Calu3 (cell line): Measurements from ENCODE around the gene TENT4B. TPM values are rescaled to one million over a fixed set of nuclear protein-coding genes. Genes with fewer than 3 reads are reported as not detected.

Source experiments
- BruUV-seq: library from RNA; stranded (reverse); fragments of 400-500 nt; replicated peaks from 2 replicates; lab custom pipeline; 2021; lab: Mats Ljungman, UMichigan
- CTCF ChIA-PET: fragments of 300-600 bp; sonication (Branson Sonifier 250); formaldehyde crosslinking; loops from one replicate; lab custom pipeline; 2022; ENCODE audit warnings: antibody characterized with exemption; lab: Charles Lee
- DNase-seq: peaks from one replicate; pipeline ENCODE4 v3.0.0; 2022
- H3K27ac Mint-ChIP-seq: one replicate; pipeline ENCODE4 v1.8.0; 2022; ENCODE audit warnings: mixed read lengths; ENCODE audit not compliant: unreplicated experiment
- H3K27me3 Mint-ChIP-seq: one replicate; pipeline ENCODE4 v1.8.0; 2022; ENCODE audit warnings: mixed read lengths; ENCODE audit not compliant: unreplicated experiment
- H3K36me3 Mint-ChIP-seq: one replicate; pipeline ENCODE4 v1.8.0; 2022; ENCODE audit warnings: mild to moderate bottlenecking, moderate library complexity, mixed read lengths; ENCODE audit not compliant: insufficient read depth, unreplicated experiment
- H3K4me1 Mint-ChIP-seq: one replicate; pipeline ENCODE4 v1.8.0; 2022; ENCODE audit warnings: mild to moderate bottlenecking, low read depth, mixed read lengths; ENCODE audit not compliant: unreplicated experiment
- H3K4me3 Mint-ChIP-seq: one replicate; pipeline ENCODE4 v1.8.0; 2022; ENCODE audit warnings: mild to moderate bottlenecking, low read depth, moderate library complexity, mixed read lengths; ENCODE audit not compliant: unreplicated experiment
- H3K9me3 Mint-ChIP-seq: one replicate; pipeline ENCODE4 v1.8.0; 2022; ENCODE audit warnings: low read depth, mixed read lengths; ENCODE audit not compliant: unreplicated experiment
- intact Hi-C: fragments of 100-400 bp; cut with micrococcal nuclease; formaldehyde crosslinking; loops from one replicate; pipeline ENCODE4 v1.10.0; 2022; ENCODE audit not compliant: unreplicated experiment
- total RNA-seq: library from RNA; stranded (reverse); gene quantifications from 2 replicates; pipeline ENCODE4 v1.2.3, GENCODE V29; 2022
- TF ChIP-seq, protein P1 (sequence below): fragments of 200-600 bp; IDR thresholded peaks from one replicate; pipeline ENCODE4 v1.8.0; 2022; ENCODE audit warnings: antibody characterized with exemption; ENCODE audit not compliant: unreplicated experiment

The TENT4B gene
- total RNA-seq, 1 experiment from 2014 or later: 21.7 TPM

DNA sequence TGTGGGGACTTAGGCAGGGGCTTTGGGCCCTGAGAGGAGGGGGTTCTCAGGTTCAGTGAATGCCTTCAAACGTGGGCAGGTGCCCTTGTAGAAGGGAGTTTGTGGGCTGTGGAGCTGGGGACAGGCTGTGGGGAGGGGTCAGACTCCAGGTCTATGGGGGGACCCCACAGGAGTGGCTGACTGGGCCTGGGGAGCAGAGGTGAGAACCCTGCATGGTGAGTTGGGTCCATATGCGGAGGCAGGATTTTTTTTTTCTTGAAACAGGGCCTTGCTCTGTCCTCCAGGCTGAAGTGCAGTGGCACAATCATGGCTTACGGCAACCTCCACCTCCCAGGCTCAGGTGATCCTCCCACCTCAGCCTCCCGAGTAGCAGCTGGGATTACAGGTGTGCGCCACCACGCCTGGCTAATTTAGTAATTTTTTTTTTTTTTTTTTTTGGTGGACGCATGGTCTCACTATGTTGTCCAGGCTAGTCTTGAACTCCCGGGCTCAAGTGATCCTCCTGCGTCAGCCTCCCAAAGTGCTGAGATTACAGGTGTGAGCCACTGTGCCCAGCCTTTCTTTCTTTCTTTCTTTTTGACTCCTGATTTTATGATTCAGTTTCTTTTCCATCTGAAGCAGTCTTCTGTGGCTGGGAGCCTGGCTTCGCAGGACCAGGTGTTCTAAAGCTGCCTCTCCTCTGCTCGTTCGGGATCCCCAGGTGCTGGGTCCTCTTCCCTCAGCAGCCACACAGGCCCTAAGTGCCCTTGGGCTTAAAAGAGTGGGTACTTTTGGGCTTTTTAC is 94.2 kb downstream of the TENT4B start:
- CTCF ChIA-PET: interaction anchor here (0.7 kb wide), 1 partner anchor 12 kb away, joined by 3 read pairs; no protein-coding TSS in a partner anchor
- peak overlapping the region; percentile 89 for H3K4me3 Mint-ChIP-seq
- H3K27me3 Mint-ChIP-seq: no peaks in the 10 kb centered on the region
- peaks cover 34% of the 10 kb centered on the region for H3K36me3 Mint-ChIP-seq
- peak overlapping the region; percentile 64 for H3K27ac Mint-ChIP-seq
- DNase-seq: no peak
- intact Hi-C loops: no loop called here
- H3K9me3 Mint-ChIP-seq: no peaks in the 10 kb centered on the region
- peaks cover 45% of the 10 kb centered on the region for H3K4me1 Mint-ChIP-seq
- BruUV-seq: no TSS peak
- TF ChIP-seq, protein P1, sequence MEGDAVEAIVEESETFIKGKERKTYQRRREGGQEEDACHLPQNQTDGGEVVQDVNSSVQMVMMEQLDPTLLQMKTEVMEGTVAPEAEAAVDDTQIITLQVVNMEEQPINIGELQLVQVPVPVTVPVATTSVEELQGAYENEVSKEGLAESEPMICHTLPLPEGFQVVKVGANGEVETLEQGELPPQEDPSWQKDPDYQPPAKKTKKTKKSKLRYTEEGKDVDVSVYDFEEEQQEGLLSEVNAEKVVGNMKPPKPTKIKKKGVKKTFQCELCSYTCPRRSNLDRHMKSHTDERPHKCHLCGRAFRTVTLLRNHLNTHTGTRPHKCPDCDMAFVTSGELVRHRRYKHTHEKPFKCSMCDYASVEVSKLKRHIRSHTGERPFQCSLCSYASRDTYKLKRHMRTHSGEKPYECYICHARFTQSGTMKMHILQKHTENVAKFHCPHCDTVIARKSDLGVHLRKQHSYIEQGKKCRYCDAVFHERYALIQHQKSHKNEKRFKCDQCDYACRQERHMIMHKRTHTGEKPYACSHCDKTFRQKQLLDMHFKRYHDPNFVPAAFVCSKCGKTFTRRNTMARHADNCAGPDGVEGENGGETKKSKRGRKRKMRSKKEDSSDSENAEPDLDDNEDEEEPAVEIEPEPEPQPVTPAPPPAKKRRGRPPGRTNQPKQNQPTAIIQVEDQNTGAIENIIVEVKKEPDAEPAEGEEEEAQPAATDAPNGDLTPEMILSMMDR: no peak

DNA sequence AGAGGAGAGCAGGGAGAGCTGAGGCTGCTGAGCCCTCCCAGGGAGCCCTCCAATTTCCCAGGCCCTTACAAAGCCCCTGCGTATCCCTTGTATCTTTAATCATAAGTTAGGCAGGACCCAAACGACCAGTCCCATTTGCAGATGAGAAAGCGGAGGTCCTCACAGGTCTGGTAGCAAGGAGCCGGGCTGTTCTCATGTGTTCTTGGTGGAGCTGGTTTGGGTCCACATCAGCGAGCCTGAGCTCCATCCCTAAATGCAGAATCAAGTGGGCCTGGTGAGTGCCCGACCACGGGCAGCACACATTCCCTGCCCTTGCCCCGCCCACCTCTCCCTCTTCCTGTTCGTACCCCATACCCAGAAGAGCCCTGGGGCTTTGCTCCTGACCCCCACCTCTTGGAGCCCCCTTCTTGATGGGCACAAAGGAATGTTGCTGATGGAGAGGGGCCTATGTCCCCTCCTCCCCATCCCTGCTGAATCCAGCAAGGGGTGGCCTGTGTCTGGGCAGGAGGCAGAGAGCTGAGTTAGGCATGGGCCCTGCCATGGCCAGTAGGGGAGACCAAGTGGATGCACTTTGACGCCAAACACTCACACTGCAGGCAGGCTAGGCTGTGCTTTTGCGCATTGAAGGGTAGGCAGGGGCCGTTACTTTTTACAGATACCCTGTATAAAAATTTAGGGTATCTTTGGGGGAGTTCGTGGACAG is 95.0 kb downstream of the TENT4B start:
- intact Hi-C loops: no loop called here
- no peaks in the 10 kb centered on the region for H3K9me3 Mint-ChIP-seq
- CTCF ChIA-PET: interaction anchor here (0.7 kb wide), 1 partner anchor 12 kb away, joined by 3 read pairs; no protein-coding TSS in a partner anchor
- peaks cover 45% of the 10 kb centered on the region for H3K4me1 Mint-ChIP-seq
- BruUV-seq: TSS peak; percentile 17
- peaks cover 35% of the 10 kb centered on the region for H3K36me3 Mint-ChIP-seq
- H3K4me3 Mint-ChIP-seq: peak overlapping the region; percentile 89
- TF ChIP-seq, protein P1: no peak
- H3K27ac Mint-ChIP-seq: peak overlapping the region; percentile 64
- H3K27me3 Mint-ChIP-seq: no peaks in the 10 kb centered on the region
- no peak for DNase-seq

DNA sequence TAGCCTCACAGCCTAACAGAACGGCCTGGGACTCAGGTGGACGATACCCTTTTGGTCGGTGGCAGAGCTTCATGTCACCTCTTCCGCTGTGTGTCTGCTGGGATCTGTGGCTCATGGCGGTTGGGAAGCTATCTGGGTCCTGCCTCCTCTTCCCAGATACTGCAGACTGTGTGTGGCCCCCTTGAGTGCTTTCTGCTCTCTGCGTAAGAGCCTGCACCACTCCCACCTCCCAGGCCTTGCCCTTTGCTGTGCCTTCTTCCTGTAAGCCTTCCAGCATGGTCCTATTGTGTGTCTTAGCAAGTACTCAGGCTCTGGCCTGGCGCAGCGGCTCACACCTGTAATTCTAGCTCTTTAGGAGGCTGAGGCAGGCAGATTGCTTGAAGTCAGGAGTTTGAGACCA is 95.7 kb downstream of the TENT4B start:
- TF ChIP-seq, protein P1: no peak
- Mint-ChIP-seq H3K4me1 (peaks cover 45% of the 10 kb centered on the region), H3K9me3 (no peaks in the 10 kb centered on the region), H3K36me3 (peaks cover 35% of the 10 kb centered on the region), H3K27ac (no peak overlapping the region), H3K27me3 (no peaks in the 10 kb centered on the region), H3K4me3 (no peak overlapping the region)
- no peak for DNase-seq
- CTCF ChIA-PET: interaction anchor here (0.6 kb wide), 1 partner anchor 36 kb away, joined by 3 read pairs; no protein-coding TSS in a partner anchor
- intact Hi-C loops: no loop called here
- no TSS peak for BruUV-seq

DNA sequence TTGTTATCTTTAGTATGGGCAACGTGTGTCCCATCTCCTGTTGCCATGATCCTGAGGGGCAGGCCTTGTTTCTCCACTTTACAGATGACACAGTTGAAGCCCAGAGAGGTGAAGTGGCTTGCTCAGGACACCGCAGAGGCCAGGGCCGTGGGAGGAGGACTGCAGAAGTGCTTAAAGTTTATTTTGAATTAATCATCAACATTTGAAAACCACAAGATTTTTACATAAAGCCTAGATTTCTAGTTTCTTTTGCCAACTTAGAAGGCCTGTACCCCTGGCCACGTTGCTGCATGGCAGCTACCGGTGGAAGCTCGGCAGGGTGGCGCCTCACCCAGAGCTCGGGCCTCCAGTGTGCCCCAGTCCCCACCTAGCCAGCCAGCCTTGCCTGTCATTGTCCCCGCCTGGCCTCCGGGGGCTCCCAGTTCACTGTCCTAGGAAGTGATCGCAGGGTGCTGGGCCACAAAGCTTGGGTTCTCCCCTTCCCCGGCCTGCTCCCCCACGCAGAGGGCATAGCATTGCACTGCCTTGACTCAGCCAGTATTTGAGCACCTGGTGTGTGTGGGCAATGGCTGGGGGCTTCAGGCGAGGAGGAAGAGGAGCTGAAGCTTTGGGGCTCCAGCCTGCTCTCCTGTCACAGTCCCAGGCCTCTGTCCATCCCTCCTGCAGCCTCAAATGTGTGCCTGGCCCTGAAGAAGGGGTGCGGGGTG is 98.4 kb downstream of the TENT4B start:
- intact Hi-C loops: no loop called here
- no TSS peak for BruUV-seq
- H3K27me3 Mint-ChIP-seq: no peaks in the 10 kb centered on the region
- H3K9me3 Mint-ChIP-seq: no peaks in the 10 kb centered on the region
- TF ChIP-seq, protein P1: no peak
- no peak for DNase-seq
- H3K4me1 Mint-ChIP-seq: peaks cover 36% of the 10 kb centered on the region
- H3K27ac Mint-ChIP-seq: no peak overlapping the region
- CTCF ChIA-PET: no interaction called here
- H3K4me3 Mint-ChIP-seq: no peak overlapping the region
- peaks cover 17% of the 10 kb centered on the region for H3K36me3 Mint-ChIP-seq
